D341Med (cell line): ENCODE results near the gene STX18.
"Not testable (repeated sequence)": the region's sequence is repeated elsewhere in the genome, so short reads cannot be mapped to it uniquely, and the experiment has no call there.

Experiments used
- DNase-seq: peaks from one replicate; pipeline ENCODE4 v3.0.0; 2012; ENCODE audit warnings: low spot score

The STX18 gene

DNA sequence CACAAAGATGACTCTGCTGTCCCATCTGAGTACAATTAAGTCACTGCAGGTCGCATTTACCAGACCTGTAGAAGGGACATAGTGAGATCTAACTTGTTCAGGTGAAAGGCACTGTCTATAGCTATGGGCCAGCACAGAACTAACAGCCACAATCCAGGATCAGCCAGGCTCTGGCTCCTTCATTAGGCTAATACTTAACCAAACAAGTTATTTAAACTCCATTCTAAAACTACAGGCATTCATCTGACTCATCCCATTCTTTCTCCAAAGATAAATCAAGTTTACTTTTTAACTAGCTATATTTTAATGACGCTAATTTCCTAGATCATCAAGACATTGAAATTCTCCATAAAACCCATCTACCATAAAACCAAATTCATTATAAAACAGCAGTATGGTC is 62.5 kb downstream of the STX18 start:
- DNase-seq = no peak

DNA sequence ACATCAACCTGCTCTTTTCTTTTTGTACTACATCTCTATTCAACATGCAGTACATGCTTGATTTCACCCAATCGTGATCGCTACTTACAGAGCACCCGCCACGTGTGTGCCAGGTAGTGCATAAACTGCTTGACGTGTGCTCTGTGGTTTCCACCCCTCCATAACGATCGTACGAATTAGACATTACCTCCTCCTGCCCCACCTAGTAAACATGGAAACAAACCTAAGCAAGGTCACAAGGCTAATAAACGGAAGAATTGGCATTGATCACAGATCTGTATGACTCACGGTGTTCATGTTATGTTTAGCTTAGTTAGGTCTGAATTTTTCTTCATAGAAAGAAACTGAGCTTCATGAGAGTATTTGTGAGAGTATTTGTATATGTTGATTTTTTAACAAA is 64.1 kb downstream of the STX18 start:
- DNase-seq = no peak

DNA sequence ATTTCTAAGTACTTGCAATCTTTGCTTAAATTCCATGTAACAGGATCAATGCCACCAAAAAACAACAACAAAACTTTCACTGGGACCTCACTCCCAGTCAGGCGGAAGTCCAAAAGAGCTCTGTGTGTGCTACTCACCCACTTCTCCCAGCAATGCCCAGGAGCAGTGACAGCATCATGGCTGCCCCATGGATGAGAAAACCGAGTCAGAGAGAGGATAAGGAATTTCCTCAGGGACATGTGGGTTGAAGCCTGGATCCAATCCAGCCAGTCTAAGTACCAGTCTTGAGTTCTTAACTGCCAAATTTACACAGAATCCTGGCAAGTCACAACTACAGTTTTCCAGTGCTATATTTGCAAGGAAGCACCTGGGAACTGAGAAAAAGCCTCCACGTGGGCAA is 64.5 kb downstream of the STX18 start:
- DNase-seq = no peak

- DNase-seq = no peak
Measured at GRCh38 chr4:4474476-4474875, 67.4 kb downstream of the STX18 start.

GRCh38 chr4:4472344-4472958 is 69.4 kb downstream of the STX18 start:
- DNase-seq = no peak

- DNase-seq = no peak
Measured at GRCh38 chr4:4471195-4471594, 70.7 kb downstream of the STX18 start.

- DNase-seq = no peak
Measured at GRCh38 chr4:4470208-4470607, 71.6 kb downstream of the STX18 start.

DNA sequence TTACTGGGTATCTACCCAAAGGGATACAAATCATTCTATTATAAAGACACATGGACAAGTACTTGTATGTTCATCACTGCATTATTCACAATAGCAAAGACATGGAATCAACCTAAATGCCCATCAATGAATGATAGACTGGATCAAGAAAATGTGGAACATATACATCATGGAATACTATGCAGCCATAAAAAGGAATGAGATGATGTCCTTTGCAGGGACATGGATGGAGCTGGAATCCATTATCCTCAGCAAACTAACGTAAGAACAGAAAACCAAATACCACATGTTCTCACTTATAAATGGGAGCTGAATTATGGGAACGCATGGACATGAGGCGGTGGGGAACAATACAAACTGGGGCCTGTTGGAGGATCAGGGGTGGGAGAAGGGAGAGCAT is 76.6 kb downstream of the STX18 start:
- not testable (repeated sequence) for DNase-seq

DNA sequence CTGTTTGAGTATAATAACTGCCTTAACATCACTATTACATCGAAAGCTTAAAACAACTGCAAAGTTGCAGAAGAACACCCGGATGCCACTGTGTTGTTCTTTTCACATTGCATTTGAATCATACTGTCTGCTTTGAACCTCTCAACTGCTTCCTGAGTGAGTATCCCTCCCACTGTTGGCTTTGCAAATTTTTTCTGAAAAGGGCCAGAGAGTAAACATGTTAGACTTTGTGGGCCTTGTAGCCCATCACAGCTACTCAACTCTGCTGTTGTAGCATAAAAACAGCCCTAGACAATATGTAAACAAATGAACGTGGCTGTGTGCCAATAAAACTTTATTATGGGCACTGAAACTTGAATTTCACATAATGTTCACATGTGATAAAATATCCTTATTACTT is 78.9 kb downstream of the STX18 start:
- no peak for DNase-seq

DNA sequence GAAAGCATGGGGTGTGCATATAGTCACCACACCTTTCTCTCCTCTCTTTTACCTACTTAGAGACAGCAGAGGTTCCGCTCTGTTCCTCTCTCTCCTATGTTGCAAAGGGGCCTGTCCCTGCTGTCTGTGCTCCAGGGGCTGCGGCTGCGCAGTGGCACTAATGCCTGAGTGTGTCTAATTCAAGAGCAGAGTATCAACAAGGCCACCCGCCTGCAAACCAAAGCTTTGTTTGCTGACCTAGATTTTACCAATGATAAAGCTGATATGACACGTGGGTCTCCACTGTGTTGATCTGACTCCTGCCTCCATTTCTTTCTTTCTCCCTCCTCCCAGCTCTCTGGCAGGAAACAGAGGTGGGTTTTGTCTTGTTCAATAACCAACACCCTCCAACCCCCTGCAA is 80.0 kb downstream of the STX18 start:
- no peak for DNase-seq

GRCh38 chr4:4461178-4461577 is 80.7 kb downstream of the STX18 start:
- DNase-seq = no peak

DNA sequence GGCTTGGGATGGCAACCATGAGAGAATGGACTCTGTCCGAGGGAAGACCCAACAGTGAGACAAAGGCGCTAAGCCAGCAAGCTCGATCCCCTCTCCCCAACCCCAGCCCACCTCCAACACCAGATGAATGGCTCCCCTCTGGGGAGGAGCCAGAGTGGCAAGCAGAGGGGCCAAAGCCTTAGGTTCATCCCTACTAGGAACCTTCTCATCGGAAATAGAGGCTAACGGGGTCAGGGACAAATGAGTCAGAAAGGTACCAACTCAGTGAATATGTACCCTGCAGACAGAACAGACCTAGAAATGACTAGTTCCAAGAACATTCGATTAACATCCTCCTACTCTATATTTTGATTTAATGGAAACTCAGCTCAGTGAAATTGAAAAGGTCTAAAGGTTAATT is 81.1 kb downstream of the STX18 start:
- DNase-seq = no peak

GRCh38 chr4:4459181-4459580 is 82.7 kb downstream of the STX18 start:
- DNase-seq = no peak

GRCh38 chr4:4457803-4458553 is 83.9 kb downstream of the STX18 start:
- no peak for DNase-seq

- DNase-seq = no peak
Measured at GRCh38 chr4:4456816-4457578, 84.9 kb downstream of the STX18 start.

GRCh38 chr4:4456351-4456750 is 85.5 kb downstream of the STX18 start:
- DNase-seq = no peak

- DNase-seq = no peak
Measured at GRCh38 chr4:4455210-4455865, 86.5 kb downstream of the STX18 start.

DNA sequence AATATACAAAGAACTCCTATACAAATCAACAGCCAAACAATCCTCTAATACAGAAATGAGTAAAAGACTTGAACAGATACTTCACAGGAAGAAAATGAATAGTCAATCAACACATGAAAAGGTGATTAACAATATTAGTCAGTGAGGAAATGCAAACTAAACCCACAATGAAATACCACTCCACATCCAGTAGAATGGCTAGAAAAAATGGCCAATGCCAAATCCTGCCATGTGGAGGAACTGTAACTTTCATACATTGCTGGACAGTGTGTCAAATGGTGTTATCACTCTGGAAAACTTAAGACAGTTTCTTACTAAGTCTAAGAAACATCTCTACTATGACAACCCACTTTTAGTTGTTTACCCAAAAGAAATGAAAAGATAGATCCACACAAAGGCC is 95.4 kb downstream of the STX18 start:
- no peak for DNase-seq

DNA sequence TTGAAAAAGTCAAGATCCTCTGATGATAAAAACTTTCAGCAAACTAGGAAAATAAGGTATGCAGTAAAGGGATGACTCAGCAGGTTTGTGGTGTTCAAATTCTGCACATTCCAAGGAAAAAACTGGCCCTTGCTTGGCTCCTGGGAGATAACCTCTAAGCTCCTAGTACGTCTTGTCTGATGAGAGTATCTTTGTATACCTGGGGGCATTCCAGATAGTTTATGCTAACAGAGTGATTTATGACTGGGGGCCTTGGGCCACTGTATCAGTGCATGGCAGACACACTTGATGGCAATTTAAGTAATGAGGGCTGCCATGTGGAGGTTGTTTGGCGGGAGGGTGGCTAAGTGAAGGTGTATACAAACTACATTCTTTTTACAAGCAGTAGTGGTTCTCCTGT is 98.0 kb downstream of the STX18 start:
- DNase-seq = no peak

DNA sequence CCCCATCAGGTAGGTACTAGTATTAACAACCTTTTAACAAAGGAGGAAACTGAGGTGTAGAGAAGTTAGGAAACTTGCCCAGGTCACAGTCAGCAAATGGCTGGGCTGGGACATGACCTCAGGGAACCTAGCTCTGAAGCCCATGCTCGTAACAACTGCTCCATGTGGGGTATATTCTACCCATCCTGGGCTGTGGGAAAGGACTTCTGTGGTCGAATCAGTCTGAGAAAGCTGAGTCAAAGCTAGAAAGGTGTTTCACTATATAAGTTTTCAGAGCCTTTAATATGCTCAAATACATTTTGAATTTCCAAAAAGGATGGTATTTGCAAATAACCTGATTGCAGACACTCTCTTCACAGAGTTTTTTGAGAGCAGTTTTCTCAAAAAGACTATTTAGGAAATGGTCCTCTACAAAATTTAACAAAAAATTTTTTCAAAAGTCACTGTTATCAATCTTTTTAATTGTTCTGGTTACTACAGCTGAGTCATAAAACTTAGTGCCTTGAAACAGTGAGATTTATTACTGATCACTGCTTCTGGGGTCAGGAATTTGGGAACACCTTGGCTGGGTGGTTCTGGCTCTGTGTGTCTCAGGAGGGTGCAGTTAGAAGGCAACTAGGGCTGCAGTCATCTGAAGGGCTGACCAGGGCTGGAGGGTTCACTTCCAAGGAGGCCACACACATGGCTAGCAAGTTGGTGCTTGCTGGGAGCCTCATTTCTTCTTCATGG is 101.4 kb downstream of the STX18 start:
- no peak for DNase-seq

DNA sequence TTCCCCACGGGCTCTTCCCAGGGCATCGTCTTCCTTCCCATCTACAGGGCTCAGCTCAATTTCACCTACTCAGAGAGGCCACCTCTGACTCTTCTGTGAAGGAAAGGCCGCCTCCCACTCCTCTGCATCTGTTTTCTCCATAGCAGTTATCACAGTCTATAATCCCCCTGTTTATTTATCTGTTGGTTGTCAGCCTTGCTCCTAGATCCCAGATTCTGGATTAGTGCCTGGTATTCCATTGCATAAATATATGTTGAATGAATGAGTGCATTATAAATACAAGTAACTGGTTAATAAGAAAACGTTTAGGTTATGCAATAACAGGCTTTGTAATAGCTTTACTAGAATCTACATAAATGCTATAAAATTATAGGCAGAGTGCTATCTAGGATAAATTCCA is 102.1 kb downstream of the STX18 start:
- DNase-seq = peak; percentile 56

DNA sequence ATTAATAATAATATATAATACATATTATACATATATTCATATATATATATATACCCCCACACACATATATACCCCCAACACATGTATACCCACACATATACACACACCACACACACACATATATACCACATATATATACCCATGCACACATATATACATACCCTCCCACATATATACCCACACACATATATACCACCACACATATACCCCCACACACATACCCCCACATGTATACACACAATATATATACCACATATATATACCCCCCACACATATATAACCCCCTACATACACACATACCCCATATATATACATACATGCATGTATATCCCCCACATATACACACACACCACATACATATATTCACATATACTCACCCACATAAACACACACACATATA is 103.0 kb downstream of the STX18 start:
- DNase-seq = no peak
